Ovary (tissue), 3 donors: ENCODE results near the gene DNAJC24.

ENCODE experiments used
- CTCF ChIP-seq, 3 donors: fragments of 450-650 bp in 2 of 3; fragments of 200-600 bp in 1 of 3; IDR thresholded peaks; one replicate each; pipeline versions ENCODE4 v1.5.1 to v1.8.0; 2016 to 2022; ENCODE audit warnings: antibody characterized with exemption in 3 of 3, mild to moderate bottlenecking in 1 of 3
- EP300 ChIP-seq: sonication (generic); formaldehyde crosslinking; IDR thresholded peaks from one replicate; pipeline ENCODE4 v1.6.1; 2017; ENCODE audit warnings: antibody characterized with exemption
- POLR2A ChIP-seq: fragments of 450-650 bp; IDR thresholded peaks from one replicate; pipeline ENCODE4 v1.6.1; 2017; ENCODE audit warnings: antibody characterized with exemption, mild to moderate bottlenecking, moderate library complexity
- donor health status: DM: no; HTN: no; CAD: no.

- TF ChIP-seq CTCF (IDR thresholded peaks at IDR 0.05) = no peak
- no peak for TF ChIP-seq EP300
- no peak for TF ChIP-seq POLR2A
Observed at GRCh38 chr11:31414338-31414737, 44.7 kb downstream of the DNAJC24 start.
